Neural cell (in vitro differentiated cells): ENCODE results near the gene DRD4. TPM values are rescaled to one million over a fixed set of nuclear protein-coding genes. Genes with fewer than 3 reads are reported as not detected.

Experiments used
- H2AFZ ChIP-seq: fragments of 200-600, 300-800 bp; sonication (generic), shearing (Covaris generic); 2 replicates; pipeline ENCODE4 v1.6.0; 2014; ENCODE audit warnings: low read depth, mild to moderate bottlenecking, antibody characterized with exemption, low read length, moderate library complexity
- H3F3A ChIP-seq: fragments of 200-600 bp; shearing (Covaris generic); 2 replicates; pipeline ENCODE4 v1.6.1; 2016; ENCODE audit warnings: mild to moderate bottlenecking, moderate library complexity, mixed read lengths, antibody characterized with exemption, low read length; ENCODE audit not compliant: insufficient read depth, poor library complexity, severe bottlenecking
- H3K27ac ChIP-seq: fragments of 200-600, 300-800 bp; sonication (generic), shearing (Covaris generic); 2 replicates; pipeline ENCODE4 v1.5.1; 2014; ENCODE audit warnings: mild to moderate bottlenecking, low read length, moderate library complexity
- H3K27me3 ChIP-seq: fragments of 300-800, 200-600 bp; sonication (generic), shearing (Covaris generic); 2 replicates; pipeline ENCODE4 v1.6.0; 2014; ENCODE audit warnings: mild to moderate bottlenecking, low read depth, low read length, moderate library complexity; ENCODE audit not compliant: insufficient read depth
- H3K36me3 ChIP-seq: fragments of 300-800, 200-600 bp; sonication (generic), shearing (Covaris generic); 2 replicates; pipeline ENCODE4 v1.5.1; 2014; ENCODE audit warnings: mild to moderate bottlenecking, antibody characterized with exemption, low read length, moderate library complexity; ENCODE audit not compliant: insufficient read depth
- H3K4me2 ChIP-seq: fragments of 300-800, 200-600 bp; sonication (generic), shearing (Covaris generic); 2 replicates; pipeline ENCODE4 v1.6.0; 2014; ENCODE audit warnings: mild to moderate bottlenecking, low read length
- H3K4me3 ChIP-seq: fragments of 300-800, 200-600 bp; sonication (generic), shearing (Covaris generic); 2 replicates; pipeline ENCODE4 v1.5.1; 2014; ENCODE audit warnings: mild to moderate bottlenecking, low read length, moderate library complexity
- H3K79me2 ChIP-seq: fragments of 200-600 bp; shearing (Covaris generic); replicated peaks from 2 replicates; pipeline ENCODE4 v1.6.0; 2014; ENCODE audit warnings: mild to moderate bottlenecking, low read length, moderate library complexity; ENCODE audit not compliant: insufficient read depth
- H3K9ac ChIP-seq: fragments of 300-800, 200-600 bp; sonication (generic), shearing (Covaris generic); 2 replicates; pipeline ENCODE4 v1.6.1; 2016; ENCODE audit warnings: mild to moderate bottlenecking, low read length, mixed read lengths
- H3K9me2 ChIP-seq: fragments of 200-600 bp; shearing (Covaris generic); 2 replicates; pipeline ENCODE4 v1.6.1; 2016; ENCODE audit warnings: mild to moderate bottlenecking, low read length, mixed read lengths; ENCODE audit not compliant: insufficient read depth
- H3K9me3 ChIP-seq: fragments of 200-600, 300-800 bp; sonication (generic), shearing (Covaris generic); 2 replicates; pipeline ENCODE4 v1.6.1; 2016; ENCODE audit warnings: mild to moderate bottlenecking, mixed run types, low read length, moderate library complexity, mixed read lengths
- H4K20me1 ChIP-seq: fragments of 200-600 bp; shearing (Covaris generic); 2 replicates; pipeline ENCODE4 v1.6.1; 2016; ENCODE audit warnings: mild to moderate bottlenecking, mixed run types; ENCODE audit not compliant: insufficient read depth
- EP300 ChIP-seq: fragments of 450-650 bp; conservative IDR thresholded peaks from 2 replicates; pipeline ENCODE4 v1.6.1; 2014; ENCODE audit warnings: antibody characterized with exemption, mild to moderate bottlenecking, moderate library complexity; ENCODE audit not compliant: poor library complexity, severe bottlenecking
- EZH2 ChIP-seq: fragments of 200-600, 300-800 bp; shearing (Covaris generic), sonication (generic); IDR thresholded peaks from 2 replicates; pipeline ENCODE4 v1.6.1; 2014; ENCODE audit warnings: antibody characterized with exemption, low read length, borderline replicate concordance, mild to moderate bottlenecking; ENCODE audit not compliant: insufficient read depth, poor library complexity, severe bottlenecking
- MXI1 ChIP-seq: fragments of 450-650 bp; conservative IDR thresholded peaks from 2 replicates; pipeline ENCODE4 v1.6.1; 2014; ENCODE audit warnings: antibody characterized with exemption, mild to moderate bottlenecking; ENCODE audit not compliant: poor library complexity, severe bottlenecking
- POLR2AphosphoS5 ChIP-seq: IDR thresholded peaks from 2 replicates; pipeline ENCODE4 v1.6.1; 2012
- RAD21 ChIP-seq: fragments of 450-650 bp; conservative IDR thresholded peaks from 2 replicates; pipeline ENCODE4 v1.6.1; 2014; ENCODE audit warnings: antibody characterized with exemption, mild to moderate bottlenecking, moderate library complexity
- SMC3 ChIP-seq: fragments of 450-650 bp; conservative IDR thresholded peaks from 2 replicates; pipeline ENCODE4 v1.6.1; 2014; ENCODE audit warnings: antibody characterized with exemption, mild to moderate bottlenecking, moderate library complexity; ENCODE audit not compliant: poor library complexity
- TAF1 ChIP-seq: IDR thresholded peaks from 2 replicates; pipeline ENCODE4 v1.6.1; 2012; ENCODE audit warnings: low read depth
- polyA minus RNA-seq: library from RNA; depleted of rRNA, polyadenylated mRNA; stranded (reverse); fragments of >200 nt; gene quantifications from 2 replicates; pipeline ENCODE4 v1.2.3, GENCODE V29; 2014
- polyA plus RNA-seq: library from polyadenylated mRNA; depleted of rRNA; stranded (reverse); fragments of >200 nt; gene quantifications from 2 replicates; pipeline ENCODE4 v1.2.3, GENCODE V29; 2014
- TF ChIP-seq, protein P1 (sequence below): fragments of 450-650 bp; IDR thresholded peaks from 2 replicates; pipeline ENCODE4 v1.5.1; 2014; ENCODE audit warnings: antibody characterized with exemption, mild to moderate bottlenecking, moderate library complexity; ENCODE audit not compliant: poor library complexity, severe bottlenecking
- TF ChIP-seq, protein P2 (sequence below): IDR thresholded peaks from 2 replicates; pipeline ENCODE4 v1.6.1; 2012; ENCODE audit warnings: borderline replicate concordance

Gene DRD4
- polyA plus RNA-seq, result 0.86 TPM in 1 of 2 replicates, not detected in the other
- polyA minus RNA-seq, result 0.46 TPM in 1 of 2 replicates, not detected in the other

DNA sequence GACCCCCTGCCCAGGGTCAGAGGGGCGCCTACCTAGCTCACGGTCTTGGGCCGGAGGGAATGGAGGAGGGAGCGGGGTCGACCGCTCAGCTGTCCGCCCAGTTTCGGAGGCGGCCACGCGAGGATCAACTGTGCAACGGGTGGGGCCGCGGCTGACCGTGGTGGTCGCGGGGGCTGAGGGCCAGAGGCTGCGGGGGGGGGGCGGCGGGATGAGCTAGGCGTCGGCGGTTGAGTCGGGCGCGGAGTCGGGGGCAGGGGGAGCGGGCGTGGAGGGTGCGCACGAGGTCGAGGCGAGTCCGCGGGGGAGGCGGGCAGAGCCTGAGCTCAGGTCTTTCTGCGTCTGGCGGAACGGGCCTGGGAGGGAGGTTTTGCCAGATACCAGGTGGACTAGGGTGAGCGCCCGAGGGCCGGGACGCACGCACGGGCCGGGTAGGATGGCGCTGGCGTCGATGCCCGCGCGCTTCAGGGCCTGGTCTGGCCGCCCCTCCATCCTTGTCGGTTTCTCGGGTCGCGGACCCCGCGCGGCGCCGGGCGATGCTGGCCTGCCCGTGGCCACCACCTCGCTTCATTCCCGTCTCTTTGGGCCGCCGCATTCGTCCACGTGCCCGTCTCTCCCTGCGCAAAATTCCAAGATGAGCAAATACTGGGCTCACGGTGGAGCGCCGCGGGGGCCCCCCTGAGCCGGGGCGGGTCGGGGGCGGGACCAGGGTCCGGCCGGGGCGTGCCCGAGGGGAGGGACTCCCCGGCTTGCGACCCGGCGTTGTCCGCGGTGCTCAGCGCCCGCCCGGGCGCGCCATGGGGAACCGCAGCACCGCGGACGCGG, at the start of gene DRD4:
TSS of gene DRD4 (plus strand) at position 759 of the 822 bp plus-strand sequence. CDS start at position 795, 36 bp downstream.
- H3K36me3 ChIP-seq, result no peaks in the 10 kb centered on the region
- H3K9me2 ChIP-seq, result no peaks in the 10 kb centered on the region
- H3K27ac ChIP-seq, result no peak within 1 kb of the TSS
- H3K9me3 ChIP-seq, result no peaks in the 10 kb centered on the region
- no peaks in the 10 kb centered on the region for H3F3A ChIP-seq
- H2AFZ ChIP-seq, result no peak within 1 kb of the TSS
- no peak within 1 kb of the TSS for H3K4me2 ChIP-seq
- H3K4me3 ChIP-seq, result peak within 1 kb of the TSS; percentile 34
- H3K9ac ChIP-seq, result peak within 1 kb of the TSS; percentile 9
- peaks cover 12% of the 10 kb centered on the region for H4K20me1 ChIP-seq
- H3K79me2 ChIP-seq, result no peaks in the 10 kb centered on the region
- peaks cover 31% of the 10 kb centered on the region for H3K27me3 ChIP-seq
- TF ChIP-seq POLR2AphosphoS5 (peak; percentile 18), RAD21 (no peak)

DNA sequence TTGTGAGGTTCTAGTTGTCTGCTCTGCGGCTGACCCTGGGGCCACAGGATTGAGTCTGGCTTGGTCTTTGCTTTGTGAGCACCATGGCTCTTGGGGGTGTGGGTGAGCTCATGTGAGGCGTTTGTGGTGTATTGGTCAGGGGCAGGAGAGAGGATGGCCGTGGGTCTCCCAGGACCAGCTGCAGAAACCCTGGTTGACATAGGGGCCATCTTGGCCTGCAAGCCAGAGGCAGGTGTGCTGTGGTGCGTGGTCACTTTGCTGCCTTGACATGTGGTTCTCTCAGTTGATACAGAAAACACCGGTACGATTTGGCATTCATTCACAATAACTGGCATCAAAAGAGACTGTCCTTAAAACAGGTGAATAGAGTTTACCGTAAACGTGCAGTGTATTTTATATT, 49.5 kb upstream of the DRD4 start:
- no peak overlapping the region for H3K4me2 ChIP-seq
- no peak for TF ChIP-seq EZH2
- TF ChIP-seq RAD21, result no peak
- TF ChIP-seq, protein P1, sequence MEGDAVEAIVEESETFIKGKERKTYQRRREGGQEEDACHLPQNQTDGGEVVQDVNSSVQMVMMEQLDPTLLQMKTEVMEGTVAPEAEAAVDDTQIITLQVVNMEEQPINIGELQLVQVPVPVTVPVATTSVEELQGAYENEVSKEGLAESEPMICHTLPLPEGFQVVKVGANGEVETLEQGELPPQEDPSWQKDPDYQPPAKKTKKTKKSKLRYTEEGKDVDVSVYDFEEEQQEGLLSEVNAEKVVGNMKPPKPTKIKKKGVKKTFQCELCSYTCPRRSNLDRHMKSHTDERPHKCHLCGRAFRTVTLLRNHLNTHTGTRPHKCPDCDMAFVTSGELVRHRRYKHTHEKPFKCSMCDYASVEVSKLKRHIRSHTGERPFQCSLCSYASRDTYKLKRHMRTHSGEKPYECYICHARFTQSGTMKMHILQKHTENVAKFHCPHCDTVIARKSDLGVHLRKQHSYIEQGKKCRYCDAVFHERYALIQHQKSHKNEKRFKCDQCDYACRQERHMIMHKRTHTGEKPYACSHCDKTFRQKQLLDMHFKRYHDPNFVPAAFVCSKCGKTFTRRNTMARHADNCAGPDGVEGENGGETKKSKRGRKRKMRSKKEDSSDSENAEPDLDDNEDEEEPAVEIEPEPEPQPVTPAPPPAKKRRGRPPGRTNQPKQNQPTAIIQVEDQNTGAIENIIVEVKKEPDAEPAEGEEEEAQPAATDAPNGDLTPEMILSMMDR, result no peak
- TF ChIP-seq, protein P2, sequence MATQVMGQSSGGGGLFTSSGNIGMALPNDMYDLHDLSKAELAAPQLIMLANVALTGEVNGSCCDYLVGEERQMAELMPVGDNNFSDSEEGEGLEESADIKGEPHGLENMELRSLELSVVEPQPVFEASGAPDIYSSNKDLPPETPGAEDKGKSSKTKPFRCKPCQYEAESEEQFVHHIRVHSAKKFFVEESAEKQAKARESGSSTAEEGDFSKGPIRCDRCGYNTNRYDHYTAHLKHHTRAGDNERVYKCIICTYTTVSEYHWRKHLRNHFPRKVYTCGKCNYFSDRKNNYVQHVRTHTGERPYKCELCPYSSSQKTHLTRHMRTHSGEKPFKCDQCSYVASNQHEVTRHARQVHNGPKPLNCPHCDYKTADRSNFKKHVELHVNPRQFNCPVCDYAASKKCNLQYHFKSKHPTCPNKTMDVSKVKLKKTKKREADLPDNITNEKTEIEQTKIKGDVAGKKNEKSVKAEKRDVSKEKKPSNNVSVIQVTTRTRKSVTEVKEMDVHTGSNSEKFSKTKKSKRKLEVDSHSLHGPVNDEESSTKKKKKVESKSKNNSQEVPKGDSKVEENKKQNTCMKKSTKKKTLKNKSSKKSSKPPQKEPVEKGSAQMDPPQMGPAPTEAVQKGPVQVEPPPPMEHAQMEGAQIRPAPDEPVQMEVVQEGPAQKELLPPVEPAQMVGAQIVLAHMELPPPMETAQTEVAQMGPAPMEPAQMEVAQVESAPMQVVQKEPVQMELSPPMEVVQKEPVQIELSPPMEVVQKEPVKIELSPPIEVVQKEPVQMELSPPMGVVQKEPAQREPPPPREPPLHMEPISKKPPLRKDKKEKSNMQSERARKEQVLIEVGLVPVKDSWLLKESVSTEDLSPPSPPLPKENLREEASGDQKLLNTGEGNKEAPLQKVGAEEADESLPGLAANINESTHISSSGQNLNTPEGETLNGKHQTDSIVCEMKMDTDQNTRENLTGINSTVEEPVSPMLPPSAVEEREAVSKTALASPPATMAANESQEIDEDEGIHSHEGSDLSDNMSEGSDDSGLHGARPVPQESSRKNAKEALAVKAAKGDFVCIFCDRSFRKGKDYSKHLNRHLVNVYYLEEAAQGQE, result no peak
- TF ChIP-seq POLR2AphosphoS5, result no peak
- TF ChIP-seq SMC3, result no peak
- TF ChIP-seq MXI1, result no peak
- no peak for TF ChIP-seq TAF1
- no peak for TF ChIP-seq EP300
- H2AFZ ChIP-seq, result no peak overlapping the region
- no peaks in the 10 kb centered on the region for H4K20me1 ChIP-seq
- no peaks in the 10 kb centered on the region for H3K9me2 ChIP-seq
- H3K9me3 ChIP-seq, result no peaks in the 10 kb centered on the region
- no peak overlapping the region for H3K27ac ChIP-seq
- H3K27me3 ChIP-seq, result no peaks in the 10 kb centered on the region
- H3K79me2 ChIP-seq, result no peaks in the 10 kb centered on the region
- H3K9ac ChIP-seq, result no peak overlapping the region
- peaks cover 4% of the 10 kb centered on the region for H3K36me3 ChIP-seq
- H3K4me3 ChIP-seq, result no peak overlapping the region
- no peaks in the 10 kb centered on the region for H3F3A ChIP-seq
